ENCODE data around the gene MMP14.

DNA sequence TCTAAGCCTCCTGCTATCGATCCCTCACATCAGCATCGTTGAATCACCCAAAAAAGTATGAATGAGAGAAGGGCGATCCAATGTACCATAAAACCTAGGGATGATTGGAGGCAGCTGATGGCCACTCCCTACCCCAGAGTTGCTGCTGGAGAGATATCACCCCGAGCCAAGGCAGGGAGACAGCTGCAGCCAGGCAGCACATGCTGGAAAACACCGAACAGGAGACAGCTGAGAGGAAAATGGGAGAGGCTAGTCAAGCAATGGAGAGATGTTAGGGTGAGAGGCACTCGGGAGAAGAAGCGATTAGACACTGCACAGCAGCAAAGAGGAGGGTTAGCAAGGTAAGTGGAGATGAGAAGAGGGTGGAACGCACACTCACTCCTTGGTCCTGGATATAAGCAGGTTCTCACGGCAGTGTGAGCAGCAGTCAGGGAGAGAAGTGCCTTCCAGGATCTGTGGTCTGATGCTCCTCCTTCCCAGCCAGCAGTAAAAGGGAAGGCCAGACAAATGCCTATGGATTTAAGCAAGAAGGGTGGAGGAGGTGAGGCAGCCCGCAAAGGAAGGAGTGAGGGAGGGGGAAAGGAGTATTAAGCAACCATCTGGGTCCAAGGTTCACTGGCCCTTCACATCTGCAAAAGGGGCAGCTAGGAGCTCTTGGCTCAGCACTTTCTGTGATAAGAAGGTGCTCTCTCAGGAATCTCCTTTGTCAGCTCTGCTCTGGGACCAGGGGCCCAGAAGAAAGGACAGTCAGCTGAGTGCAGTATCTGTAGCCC is 21.3 kb upstream of the MMP14 start, which contains the start of gene SLC7A7:
- TF ChIP-seq, protein P1, sequence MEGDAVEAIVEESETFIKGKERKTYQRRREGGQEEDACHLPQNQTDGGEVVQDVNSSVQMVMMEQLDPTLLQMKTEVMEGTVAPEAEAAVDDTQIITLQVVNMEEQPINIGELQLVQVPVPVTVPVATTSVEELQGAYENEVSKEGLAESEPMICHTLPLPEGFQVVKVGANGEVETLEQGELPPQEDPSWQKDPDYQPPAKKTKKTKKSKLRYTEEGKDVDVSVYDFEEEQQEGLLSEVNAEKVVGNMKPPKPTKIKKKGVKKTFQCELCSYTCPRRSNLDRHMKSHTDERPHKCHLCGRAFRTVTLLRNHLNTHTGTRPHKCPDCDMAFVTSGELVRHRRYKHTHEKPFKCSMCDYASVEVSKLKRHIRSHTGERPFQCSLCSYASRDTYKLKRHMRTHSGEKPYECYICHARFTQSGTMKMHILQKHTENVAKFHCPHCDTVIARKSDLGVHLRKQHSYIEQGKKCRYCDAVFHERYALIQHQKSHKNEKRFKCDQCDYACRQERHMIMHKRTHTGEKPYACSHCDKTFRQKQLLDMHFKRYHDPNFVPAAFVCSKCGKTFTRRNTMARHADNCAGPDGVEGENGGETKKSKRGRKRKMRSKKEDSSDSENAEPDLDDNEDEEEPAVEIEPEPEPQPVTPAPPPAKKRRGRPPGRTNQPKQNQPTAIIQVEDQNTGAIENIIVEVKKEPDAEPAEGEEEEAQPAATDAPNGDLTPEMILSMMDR (conservative IDR thresholded peaks at IDR 0.05): no peak
- no peak for TF ChIP-seq ZFX (IDR thresholded peaks at IDR 0.05)

Data from C4-2B (cell line).